Left lobe of liver (tissue), 2 donors: Measurements from ENCODE around the gene HNRNPUL2. TPM values are rescaled to one million over a fixed set of nuclear protein-coding genes. Genes with fewer than 3 reads are reported as not detected.
"Not testable (repeated sequence)": the region's sequence is repeated elsewhere in the genome, so short reads cannot be mapped to it uniquely, and the experiment has no call there.

Experiments
- ATAC-seq: fragments of 200-7000 bp; cut with Tn5 transposase; one replicate; pipeline ENCODE4 v1.9.1; 2020; ENCODE audit warnings: mild to moderate bottlenecking, moderate library complexity
- DNase-seq: peaks from one replicate; pipeline ENCODE4 v3.0.0-alpha.2; 2020; ENCODE audit warnings: low spot score
- total RNA-seq: library from RNA; stranded (reverse); gene quantifications from one replicate; pipeline ENCODE4 v1.2.1, GENCODE V29; 2021
- donor health status: DM: no; HTN: no; CAD: no; lungs with moderate emphysema.
- donor health status: DM: no; HTN: yes; CAD: no.

Gene HNRNPUL2
- total RNA-seq, 1 donor from 2014 or later: 13.7 TPM

GRCh38 chr11:62705880-62706849 lies 21.1 kb downstream of the HNRNPUL2 start:
- ATAC-seq: peak; percentile 84
- peak; percentile 96 for DNase-seq

GRCh38 chr11:62705413-62705812 lies 21.8 kb downstream of the HNRNPUL2 start:
- ATAC-seq: no peak

GRCh38 chr11:62703921-62704320 lies 23.3 kb downstream of the HNRNPUL2 start:
- not testable (repeated sequence) for ATAC-seq, DNase-seq

More at GRCh38 chr11:62705413-62705812, 21.8 kb downstream of the HNRNPUL2 start:
- no peak for DNase-seq

- no peak for DNase-seq
- ATAC-seq: no peak
Measured at GRCh38 chr11:62702246-62702645, 25.0 kb downstream of the HNRNPUL2 start.

GRCh38 chr11:62694455-62695167 lies 32.6 kb downstream of the HNRNPUL2 start:
- ATAC-seq: peak; percentile 97
- peak; percentile 74 for DNase-seq

DNA sequence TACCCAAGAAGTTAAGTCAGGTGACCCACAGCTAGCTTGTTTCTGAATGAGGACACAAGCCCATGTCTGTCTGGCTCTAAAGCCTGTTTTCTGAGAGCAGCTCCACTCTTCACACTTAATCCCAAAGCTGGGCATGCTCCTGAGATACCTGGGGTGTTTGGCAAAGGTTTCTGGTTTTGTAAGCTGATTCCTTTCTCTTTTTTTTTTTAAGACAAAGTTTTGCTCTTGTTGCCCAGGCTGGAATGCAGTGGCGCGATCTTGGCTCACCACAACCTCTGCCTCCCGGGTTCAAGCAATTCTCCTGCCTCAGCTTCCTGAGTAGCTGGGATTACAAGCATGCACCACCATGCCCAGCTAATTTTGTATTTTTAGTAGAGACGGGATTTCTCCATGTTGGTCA lies 33.6 kb downstream of the HNRNPUL2 start:
- DNase-seq, ATAC-seq: not testable (repeated sequence)

DNA sequence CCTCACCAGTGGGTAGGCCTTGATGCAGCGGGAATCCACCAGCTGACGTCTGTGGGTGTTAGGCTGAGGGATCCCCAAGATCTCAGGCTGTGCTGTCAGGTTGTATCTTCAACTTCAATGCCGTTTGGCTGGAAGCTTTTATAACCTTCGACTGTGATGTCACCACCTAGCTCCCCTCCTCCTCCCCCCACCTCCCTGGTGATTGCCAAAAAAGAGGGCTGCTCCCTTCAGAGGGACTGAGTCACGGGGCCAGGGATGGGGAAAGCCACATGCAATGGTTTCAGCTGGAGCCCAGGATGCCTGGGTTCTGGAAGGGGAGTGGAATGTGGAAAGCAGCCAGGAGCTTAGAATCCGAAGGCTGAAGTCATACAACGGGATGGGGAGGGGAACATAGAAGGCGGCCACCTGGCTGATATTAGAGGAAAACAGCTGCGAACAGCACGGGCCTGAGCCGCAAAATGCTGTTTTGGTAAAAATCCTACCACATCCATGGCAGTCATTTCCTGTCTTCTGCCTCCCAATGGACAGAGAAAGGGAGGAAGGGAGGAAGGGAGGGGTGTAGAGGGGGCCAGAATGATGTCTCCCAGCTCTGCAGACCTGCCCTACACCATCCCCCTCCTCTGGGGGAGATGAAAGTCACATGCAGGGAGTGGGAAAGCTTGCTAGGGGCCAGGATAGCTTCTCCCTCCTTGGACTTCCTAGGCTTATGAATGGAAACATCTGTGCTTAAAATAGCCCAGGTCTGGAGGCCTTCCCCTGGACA lies 37.7 kb downstream of the HNRNPUL2 start, which contains the start of gene LRRN4CL:
LRRN4CL (minus strand) TSS at position 110 of the 763 bp plus-strand sequence. CDS start 1,022 bp downstream, outside the sequence.
- no peak for ATAC-seq
- no peak for DNase-seq

- DNase-seq (no peak), ATAC-seq (peak; percentile 25)
Measured at GRCh38 chr11:62688491-62688890, 38.8 kb downstream of the HNRNPUL2 start.

DNA sequence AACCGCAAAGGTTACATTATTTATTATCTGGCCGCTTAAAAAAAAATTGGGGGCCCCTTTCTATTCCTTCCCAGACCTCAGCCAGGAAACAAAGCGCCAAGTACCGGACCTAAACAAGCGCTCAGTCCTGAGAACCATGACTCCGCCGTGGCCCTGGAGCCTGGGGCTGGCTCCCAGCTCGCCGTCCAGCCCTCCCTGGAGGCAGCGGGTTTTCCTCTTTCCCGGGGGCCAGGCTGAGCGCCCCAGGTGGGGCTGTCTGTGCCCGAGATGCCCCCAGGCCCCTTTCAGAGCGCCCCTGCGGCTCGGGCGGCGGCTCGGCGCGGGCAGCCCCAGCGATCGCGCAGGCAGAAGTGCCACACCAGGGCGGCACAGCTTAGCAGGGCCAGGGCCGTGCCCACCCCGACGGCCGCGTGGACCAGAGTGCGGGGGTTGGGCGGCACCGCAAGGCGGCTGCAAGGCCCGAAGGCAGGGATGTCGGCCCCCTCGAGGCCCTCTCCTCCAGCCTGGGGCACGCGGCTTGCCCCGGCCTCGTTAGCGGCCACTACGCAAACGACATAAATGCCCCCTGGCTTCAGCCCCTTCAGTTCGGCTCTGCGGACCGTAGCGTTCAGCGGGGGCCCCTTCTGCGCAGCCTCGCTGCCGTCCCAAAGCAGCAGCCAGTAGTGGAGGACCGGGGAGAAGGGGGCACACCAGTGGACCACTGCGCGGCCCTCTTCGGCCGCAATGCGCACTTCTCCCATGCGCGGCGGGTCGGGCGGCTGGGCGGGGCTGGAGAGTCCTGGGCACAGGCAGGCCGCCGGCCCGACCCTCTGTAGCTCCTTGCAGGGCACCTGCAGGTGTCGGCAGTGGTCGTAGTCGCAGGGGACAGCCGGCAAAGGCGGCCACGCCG lies 39.5 kb downstream of the HNRNPUL2 start:
- ATAC-seq (peak; percentile 52), DNase-seq (no peak)

GRCh38 chr11:62682518-62682917 lies 44.7 kb downstream of the HNRNPUL2 start:
- ATAC-seq (no peak), DNase-seq (no peak)

DNA sequence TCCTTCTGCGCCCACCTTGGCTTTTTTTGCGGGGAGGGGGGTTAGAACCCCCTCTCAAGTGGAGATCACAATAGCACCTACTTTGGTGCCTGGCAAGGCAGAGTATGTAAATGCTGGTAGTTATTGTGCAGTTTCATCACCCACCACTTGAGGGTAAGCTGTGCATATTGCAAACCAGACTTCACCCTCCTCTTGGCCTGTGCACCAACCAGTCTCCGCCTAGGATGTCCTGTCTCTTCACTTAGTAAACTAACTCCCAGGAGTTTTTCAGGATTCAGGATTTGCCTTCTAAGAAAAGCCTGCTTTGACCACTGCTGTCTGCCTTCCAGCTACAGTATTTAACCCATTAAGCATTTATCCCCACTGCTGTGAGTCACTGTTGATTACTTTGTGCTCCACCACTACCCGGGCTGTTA lies 46.4 kb downstream of the HNRNPUL2 start:
- DNase-seq: no peak
- ATAC-seq: peak; percentile 91

DNA sequence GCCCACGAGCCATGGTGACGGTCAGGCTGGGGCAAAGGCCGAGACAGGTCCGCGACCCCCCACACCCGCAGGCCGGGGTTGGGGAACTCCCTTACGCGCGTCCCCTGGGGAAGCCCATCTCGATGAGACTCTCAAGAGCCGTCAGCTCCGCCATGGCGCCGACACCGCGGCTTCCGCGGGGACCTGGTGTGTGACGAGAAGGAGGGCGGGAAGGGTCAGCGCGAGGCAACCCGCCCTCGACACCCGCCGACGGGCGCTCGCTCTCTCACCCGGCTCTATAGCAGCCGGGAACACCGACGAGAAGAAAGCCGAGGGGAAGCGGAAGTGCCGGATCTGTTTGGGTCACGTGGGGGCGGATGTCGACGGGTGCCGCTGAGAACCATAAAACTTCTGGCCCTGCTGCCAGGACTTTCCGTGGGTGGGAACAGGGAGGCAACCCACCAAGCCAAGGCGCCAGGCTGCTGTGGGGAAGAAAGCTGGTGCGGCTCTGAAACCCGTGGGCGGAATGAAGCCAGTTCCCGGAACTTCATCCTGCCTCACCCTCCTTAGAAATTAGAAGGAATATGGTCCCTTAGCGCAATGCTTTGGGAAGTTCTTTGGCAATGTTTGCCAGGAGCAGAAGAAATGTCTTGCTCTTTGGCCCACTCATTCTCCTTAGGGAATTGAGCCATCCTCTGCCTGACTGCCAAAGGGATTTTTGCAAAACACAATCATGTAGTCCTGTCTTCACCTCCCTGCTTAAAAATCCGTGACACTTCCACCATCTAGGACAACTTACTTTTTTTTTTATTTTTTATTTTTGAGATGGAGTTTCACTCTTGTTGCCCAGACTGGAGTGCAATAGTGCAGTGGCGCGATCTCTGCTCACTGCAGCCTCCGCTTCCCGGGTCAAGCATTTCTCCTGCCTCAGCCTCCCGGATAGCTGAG lies 48.2 kb downstream of the HNRNPUL2 start, which contains the start of gene UBXN1:
UBXN1 (minus strand) TSS at position 304 of the 927 bp plus-strand sequence; CDS start at position 154, 150 bp downstream.
- ATAC-seq (peak; percentile 83), DNase-seq (peak; percentile 91)

GRCh38 chr11:62678433-62678769 lies 48.9 kb downstream of the HNRNPUL2 start:
- peak; percentile 7 for ATAC-seq

GRCh38 chr11:62677714-62678113 lies 49.5 kb downstream of the HNRNPUL2 start:
- DNase-seq: no peak
- no peak for ATAC-seq

More at GRCh38 chr11:62678433-62678769, 48.9 kb downstream of the HNRNPUL2 start:
- DNase-seq: no peak

GRCh38 chr11:62677156-62677555 lies 50.1 kb downstream of the HNRNPUL2 start:
- ATAC-seq: no peak
- no peak for DNase-seq

DNA sequence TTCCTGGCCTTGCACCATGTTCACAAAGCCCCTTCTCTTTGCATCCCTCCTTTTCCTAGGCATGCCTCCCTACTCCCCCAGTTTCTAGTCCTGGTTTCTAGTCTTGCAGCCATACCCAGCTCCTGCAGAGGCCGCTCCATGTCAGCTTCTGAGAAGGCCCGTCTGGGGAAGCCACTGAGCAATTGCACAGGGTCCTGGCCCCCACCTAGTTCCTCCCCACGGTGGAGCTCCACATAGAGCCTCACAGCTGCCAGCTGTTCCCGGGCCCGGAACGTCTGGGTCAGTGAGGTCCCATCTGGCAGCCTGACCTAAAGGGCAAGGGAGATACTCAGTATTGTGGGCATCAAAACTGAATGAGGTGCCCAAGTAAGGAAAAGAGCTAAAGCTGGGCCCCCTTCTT lies 50.6 kb downstream of the HNRNPUL2 start:
- DNase-seq (no peak), ATAC-seq (no peak)

GRCh38 chr11:62675415-62675814 lies 51.8 kb downstream of the HNRNPUL2 start:
- ATAC-seq, DNase-seq: not testable (repeated sequence)

GRCh38 chr11:62673196-62673525 lies 54.1 kb downstream of the HNRNPUL2 start:
- DNase-seq: no peak
- ATAC-seq: no peak
